ENCODE data around the gene SLC16A12.
"Not testable (repeated sequence)": the region's sequence is repeated elsewhere in the genome, so short reads cannot be mapped to it uniquely, and the experiment has no call there.

The SLC16A12 gene

DNA sequence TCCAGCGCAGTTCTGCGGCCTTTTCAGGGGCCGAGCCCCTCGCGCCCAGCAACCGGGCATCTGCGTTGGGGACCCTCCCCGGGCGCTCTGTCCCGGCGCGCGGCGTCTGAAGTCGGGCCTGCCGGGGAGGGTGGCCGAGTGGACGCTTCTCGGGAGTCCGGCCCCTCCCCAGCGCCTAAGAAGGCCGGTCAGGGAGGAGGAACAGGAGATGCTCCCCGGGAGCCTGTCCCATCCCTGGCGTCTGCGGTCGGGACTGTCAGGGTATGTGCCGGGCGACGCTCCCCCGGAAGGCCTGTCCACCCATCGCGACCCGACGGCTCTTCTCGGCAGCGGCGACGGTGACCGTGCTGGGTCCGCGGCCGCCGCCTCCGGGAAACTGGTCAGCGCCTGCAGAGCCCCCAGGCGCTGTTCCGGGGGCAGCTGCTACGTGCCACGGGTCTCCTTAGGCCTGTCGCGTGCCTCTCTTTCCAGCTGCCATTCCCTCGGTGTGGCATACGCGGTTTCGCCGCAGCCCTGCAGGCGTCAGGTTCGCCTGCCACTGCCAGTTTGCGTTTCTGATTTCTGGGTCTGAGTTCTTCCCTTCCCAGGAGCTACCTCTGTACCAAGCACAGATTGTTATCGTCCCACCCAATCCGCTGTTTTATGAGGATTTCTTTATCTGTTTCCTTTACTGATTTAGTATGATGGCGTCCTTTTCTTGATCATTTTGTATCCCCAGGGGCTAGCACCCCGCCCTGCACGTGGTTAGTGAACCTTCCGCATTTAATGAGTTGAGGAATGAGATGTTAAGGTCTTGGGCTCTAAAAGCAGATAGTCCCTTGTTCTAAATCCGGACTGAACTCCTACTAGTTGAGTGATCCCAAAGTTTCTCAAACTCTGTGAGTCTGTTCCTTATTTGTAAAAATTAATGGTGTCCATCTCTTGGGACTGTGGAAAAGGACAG is 120.2 kb downstream of the SLC16A12 start:
- peak; percentile 38 for DNase-seq (ENCODE audit: low spot score)

DNA sequence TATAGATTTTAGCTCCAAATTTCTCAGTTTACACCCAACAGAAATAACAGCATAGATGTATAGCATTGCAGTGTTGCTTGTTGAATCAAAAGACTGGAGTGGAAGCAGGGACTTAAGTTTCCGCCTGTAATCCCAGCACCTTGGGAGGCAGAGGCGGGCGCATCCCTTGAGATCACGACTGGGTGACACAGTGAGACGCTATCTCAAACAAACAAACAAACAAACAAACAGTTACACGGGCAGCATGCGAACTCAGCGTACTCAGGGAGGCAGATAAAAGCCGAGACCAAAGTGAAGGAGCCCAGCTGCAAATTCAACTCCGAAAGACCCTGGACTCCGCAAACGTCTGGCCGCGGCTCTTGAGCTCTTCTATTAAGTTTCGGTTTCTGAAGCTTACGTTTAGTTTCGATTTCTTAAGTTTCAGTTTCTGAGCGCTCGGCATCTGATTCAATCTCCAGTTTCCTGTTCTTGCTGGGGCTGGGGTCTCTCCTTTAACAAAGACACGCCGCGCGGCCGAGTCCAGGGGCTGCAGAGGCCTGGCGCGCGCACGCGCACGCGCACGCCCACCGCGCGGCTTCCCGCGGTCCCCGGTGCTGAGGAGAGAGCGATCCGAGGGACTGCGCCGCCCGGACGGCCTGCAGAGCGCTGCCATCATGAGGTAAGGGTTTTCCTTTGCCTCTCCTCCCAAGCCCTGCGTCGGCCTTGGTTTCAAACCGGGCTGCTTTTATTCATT is 121.1 kb downstream of the SLC16A12 start, which contains the start of gene IFIT5:
Gene IFIT5 (plus strand): TSS at position 423 of the 733 bp plus-strand sequence. CDS start 231 bp downstream, at position 654.
- peak; percentile 60 for DNase-seq (ENCODE audit: low spot score)

DNA sequence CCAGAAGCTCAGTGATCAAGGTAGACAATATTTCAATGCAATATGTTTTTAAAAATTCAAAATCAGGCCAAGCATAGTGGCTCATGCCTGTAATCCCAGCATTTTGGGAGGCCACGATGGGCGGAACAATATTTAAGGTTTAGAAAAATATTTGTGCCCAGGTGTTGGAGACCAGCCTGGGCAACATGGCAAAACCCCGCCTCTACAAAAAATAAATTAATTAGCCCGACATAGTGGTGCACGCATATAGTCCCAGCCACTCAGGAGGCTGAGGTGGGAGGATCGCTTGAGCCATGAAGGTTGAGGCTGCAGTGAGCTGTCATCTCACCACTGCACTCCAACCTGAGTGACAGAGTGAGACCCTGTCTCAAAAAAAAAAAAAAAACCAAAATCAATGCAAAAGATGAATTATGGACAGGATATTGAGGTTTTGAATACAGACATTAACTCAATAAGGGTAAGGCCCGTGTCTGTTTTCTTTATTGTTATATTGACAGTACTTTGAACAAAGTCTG is 121.9 kb downstream of the SLC16A12 start:
- no peak for DNase-seq (ENCODE audit: low spot score)

DNA sequence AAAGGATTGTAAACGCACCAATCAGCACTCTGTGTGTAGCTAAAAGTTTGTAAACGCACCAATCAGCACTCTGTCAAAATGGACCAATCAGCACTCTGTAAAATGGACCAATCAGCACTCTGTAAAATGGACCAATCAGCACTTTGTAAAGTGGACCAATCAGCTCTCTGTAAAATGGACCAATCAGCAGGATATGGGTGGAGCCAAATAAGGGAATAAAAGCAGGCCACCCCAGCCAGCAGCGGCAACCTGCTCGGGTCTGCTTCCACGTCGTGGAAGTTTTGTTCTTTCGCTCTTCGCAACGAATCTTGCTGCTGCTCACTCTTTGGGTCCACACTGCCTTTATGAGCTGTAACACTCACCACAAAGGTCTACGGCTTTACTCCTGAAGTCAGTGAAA is 123.1 kb downstream of the SLC16A12 start:
- not testable (repeated sequence) for DNase-seq (ENCODE audit: low spot score)

DNA sequence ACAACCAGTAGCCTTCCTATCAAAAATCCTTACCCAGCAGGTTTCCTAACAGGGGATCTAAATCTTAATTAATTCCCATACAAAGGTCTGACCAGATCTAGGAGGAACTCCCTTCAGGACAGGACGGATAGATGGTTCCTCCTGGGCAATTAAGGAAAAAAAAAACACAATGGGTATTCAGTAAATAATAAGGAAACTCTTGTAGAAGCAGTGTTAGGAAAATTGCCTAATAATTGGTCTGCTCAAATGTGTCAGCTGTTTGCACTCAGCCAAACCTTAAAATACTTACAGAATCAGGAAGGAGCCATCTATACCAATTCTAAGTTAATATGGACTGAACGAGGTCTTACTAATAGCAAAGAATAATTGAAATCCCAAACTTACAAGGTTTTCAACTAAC is 124.3 kb downstream of the SLC16A12 start:
- not testable (repeated sequence) for DNase-seq (ENCODE audit: low spot score)

DNA sequence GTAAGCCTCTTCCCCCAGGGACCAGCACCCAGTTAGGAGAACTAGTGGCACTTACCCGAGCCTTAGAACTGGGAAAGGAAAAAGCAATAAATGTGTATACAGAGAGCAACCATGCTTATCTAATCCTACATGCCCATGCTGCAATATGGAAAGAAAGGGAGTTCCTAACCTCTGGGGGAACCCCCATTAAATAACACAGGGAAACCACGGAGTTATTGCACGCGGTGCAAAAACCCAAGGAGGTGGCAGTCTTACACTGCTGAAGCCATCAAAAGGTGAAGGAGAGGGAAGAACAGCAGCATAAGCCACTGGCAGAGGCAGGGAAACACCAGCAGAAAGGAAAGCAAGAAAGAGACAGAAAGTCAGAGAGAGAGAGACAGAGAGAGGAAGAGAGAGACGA is 124.8 kb downstream of the SLC16A12 start:
- DNase-seq (ENCODE audit: low spot score) = not testable (repeated sequence)

DNA sequence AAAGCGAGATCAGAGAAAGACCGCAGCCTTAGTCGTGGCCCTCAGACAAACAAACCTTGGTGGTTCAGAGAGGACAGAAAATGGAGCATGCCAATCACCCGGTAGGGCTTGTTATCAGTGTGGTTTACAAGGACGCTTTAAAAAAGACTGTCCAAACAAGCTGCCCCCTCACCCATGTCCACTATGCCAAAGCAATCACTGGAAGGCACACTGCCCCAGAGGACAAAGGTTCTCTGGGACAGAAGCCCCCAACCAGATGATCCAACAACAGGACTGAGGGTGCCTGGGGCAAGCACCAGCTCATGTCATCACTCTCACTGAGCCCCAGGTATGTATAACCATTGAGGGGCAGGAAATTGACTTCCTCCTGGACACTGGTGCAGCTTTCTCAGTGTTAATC is 126.1 kb downstream of the SLC16A12 start:
- not testable (repeated sequence) for DNase-seq (ENCODE audit: low spot score)

DNA sequence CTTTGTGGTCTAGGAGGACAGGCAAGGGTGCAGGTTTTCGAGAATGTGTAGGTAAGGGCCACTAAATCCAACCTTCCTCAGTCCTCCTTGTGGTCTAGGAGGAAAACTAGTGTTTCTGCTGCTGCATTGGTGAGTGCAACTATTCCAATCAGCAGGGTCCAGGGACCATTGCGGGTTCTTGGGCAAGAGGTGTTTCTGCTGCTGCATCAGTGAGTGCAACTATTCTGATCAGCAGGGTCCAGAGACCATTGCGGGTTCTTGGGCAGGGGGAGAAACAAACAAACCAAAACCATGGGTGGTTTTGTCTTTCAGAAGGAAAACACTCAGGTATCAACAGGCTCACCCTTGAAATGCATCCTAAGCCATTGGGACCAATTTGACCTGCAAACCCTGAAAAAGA is 127.6 kb downstream of the SLC16A12 start:
- not testable (repeated sequence) for DNase-seq (ENCODE audit: low spot score)

DNA sequence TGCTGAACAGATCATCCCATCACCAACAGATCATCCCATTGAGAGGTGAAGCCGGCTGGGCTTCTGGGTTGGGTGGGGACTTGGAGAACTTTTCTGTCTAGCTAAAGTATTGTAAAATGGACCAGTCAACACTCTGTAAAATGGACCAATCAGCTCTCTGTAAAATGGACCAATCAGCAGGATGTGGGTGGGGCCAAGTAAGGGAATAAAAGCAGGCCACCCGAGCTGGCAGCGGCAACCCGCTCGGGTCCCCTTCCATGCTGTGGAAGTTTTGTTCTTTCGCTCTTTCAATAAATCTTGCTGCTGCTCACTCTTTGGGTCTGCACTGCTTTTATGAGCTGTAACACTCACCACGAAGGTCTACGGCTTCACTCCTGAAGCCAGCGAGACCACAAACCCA is 129.2 kb downstream of the SLC16A12 start:
- not testable (repeated sequence) for DNase-seq (ENCODE audit: low spot score)

DNA sequence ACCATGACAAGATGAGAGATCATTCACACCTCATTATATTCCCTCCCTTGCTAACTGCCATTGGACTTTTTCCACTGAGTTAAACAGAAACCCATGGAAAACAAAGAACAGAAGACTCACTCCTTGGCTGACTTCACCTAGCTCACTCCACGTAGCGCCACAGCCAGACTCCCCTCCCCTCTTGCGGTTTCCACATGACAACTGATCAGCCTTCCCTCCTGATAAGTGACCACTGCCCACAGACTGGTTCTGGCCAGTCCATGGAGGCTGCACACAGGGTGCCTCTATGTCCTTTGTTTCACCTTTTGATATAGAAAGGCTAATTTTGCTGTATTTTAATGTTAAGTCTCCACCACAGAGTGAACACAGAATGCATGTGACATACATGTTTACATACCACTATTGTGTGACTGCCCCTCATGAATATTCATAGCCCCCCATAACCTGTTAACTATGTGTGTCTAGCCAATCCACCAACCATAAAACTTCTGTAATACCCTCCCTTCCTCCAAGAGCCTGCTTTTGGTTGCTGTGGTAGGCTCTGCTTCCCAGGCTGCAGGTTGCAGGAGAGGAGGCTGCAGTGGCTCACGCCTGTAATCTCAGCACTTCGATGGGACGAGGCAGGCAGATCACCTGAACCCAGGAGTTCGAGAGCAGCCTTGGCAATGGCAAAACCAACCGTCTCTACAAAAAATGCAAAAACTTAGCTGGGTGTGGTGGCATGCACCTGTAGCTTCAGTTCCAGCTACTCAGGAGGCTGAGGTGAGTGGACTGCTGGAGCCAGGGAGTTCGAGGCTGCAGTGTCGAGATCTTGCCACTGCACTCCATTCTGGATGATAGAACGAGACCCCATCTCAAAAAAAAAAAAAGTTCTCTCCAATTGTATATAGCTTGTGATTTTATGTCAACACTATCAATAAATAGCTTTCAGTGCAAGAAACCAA is 131.0 kb downstream of the SLC16A12 start:
- DNase-seq (ENCODE audit: low spot score) = no peak

DNA sequence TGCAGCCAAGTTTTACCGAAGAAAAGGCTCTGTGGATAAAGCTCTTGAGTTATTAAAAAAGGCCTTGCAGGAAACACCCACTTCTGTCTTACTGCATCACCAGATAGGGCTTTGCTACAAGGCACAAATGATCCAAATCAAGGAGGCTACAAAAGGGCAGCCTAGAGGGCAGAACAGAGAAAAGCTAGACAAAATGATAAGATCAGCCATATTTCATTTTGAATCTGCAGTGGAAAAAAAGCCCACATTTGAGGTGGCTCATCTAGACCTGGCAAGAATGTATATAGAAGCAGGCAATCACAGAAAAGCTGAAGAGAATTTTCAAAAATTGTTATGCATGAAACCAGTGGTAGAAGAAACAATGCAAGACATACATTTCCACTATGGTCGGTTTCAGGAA is 132.4 kb downstream of the SLC16A12 start:
- no peak for DNase-seq (ENCODE audit: low spot score)

DNA sequence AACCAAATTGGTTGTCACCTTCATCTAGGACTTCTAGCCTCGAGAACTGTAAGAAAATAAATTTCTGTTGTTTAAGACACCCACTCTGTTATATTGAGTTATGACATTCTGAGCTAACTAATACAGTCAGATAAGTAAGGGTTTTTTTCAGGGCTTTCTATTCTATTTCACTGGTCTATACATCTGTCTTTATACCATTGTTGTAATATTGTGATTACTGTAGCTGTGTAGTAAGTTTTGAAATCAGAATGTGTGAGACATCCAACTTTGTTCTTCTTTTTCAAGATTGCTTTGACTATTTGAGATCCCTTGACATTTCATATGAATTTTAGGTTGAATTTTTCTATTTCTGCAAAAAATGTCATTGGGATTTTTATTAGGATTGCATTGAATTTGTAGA is 135.4 kb downstream of the SLC16A12 start:
- DNase-seq (ENCODE audit: low spot score) = no peak

DNA sequence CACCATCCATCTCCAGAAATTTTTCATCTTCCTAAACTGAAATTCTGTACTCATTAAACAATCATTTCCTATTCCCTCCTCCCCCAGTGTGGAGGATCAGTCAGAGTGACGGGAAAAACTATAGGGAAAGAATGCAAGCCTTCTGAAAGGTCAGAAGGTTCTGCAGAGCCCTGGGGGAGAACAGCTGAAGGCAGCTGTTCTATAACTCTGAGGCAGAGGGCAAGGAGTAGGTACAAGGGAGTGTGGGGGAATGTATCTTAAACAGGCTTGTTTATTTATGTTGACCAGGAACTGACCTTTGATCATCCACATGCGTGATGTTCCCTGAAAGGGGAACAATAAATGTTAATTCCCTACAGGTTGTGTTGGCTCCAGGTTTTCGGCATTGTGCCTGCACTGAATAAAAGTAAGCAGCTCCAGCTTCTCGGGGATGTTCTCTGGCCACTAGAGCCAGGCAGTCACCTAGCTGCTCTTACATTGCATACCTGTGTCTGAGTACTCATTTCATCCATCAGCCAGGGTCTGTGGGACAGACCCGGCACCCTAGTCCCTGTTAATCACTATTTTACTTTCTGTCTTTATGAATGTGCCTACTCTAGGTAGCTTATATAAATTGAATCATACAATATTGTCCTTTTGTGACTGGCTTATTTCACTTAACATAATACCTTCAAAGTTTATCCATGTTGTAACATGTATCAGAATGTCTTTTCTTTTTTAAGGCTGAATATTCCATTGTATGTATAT is 137.2 kb downstream of the SLC16A12 start:
- no peak for DNase-seq (ENCODE audit: low spot score)

DNA sequence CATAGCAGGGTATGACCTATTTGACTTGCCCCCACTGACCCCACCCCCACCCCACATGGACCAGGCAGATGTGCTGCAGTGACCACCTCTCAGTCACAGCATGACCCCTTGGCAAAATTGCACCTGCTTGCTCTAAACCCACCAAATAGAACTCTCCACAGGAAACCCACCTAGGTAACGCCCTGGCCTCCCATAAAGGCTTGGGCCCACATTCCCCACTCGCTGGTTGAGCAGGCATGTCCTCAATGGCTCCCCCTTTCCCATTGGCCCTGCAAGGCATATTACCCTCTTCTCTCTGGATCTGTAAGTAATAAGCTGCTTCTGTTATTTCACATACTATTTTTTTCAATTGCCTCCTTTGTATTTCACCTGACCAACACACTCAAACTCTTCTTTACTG is 140.3 kb downstream of the SLC16A12 start:
- no peak for DNase-seq (ENCODE audit: low spot score)

DNA sequence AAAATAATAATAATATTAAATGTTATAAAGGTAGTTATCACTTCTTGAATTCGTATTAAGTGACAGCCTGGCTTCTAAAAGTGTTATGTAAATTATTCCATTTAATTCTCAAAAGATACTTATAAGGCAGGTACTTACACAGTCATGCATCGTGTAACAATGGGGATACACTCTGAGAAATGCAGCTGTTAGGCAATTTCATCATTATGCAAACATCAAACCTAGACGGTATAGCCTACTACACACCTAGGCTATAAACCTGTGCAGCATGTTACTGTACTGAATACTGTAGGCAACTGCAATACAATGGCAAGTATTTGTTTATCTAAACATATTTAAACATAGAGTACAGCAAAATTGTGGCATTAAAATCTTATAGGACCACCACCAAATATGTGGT is 141.5 kb downstream of the SLC16A12 start:
- no peak for DNase-seq (ENCODE audit: low spot score)

DNA sequence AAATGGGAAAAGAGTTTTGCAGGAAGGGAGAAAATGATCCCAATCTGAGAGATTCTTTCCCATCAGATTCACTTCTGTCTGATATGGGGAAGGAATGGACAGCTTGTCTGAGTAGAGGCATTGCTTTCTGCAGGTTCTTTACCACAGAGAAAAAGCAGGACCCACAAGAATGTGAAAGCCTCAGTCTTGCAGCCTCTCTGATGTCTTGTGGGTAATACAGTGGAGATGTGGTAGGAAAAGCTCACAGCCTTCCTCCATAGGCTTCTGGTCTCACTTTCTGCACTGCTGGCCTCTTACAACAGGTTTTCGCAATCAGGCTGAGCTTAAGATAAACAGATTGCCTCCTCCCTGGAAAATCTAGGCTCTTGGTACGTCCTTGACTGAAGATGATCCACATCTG is 142.4 kb downstream of the SLC16A12 start:
- DNase-seq (ENCODE audit: low spot score) = no peak

DNA sequence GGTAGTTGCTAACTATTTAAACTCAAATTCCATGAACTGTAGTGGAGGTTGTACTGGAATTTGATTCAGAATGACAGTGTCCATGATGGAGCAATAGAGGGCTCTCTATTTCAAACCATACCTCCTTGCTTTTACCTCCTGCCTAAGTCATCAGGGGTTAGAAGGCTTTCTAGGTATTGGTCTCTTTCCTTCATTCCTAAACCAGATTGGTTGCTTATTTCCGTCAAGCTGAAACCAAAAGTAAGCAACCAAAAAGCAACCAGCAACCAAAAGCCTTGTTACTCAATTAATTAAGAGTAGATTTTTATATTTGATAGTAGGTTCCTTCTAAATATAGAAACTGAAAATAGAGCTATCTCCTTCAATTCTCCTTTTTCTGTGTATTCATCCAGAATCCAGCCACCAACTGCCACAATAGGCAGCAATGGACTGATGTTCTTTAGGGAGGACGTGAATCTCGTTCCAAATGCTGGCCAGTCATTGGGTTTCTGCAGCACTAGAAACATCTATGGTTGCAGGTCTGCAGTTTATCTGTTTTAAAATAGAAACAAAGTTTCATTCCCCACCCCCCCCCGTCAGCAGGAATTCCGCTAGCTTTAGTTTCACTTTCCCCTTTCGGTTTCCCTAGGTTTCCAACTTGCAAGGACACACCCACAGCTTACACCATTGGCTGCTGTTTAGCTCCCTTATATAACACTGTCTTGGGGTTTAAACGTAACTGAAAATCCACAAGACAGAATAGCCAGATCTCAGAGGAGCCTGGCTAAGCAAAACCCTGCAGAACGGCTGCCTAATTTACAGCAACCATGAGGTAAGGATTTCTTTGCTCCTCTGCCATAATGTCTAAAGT is 143.3 kb downstream of the SLC16A12 start, which contains the start of gene IFIT1:
Gene IFIT1 (plus strand): TSS at position 717 of the 850 bp plus-strand sequence. CDS start 90 bp downstream, at position 807.
- DNase-seq (ENCODE audit: low spot score) = peak; percentile 56

DNA sequence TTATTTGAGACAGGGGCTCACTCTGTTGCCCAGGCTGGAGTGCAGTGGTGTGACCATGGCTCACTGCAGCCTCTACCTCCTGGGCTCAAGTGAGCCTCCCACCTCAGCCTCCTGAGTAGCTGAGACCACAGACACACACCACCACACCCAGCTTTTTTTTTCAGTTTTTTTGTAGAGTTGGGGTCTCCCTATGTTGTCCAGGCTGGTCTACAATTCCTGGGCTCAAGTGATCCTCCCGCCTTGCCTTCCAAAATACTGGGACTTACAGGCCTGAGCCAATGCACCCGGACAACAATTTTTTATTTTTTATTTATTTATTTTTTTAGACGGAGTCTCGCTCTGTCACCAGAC is 144.2 kb downstream of the SLC16A12 start:
- not testable (repeated sequence) for DNase-seq (ENCODE audit: low spot score)

DNA sequence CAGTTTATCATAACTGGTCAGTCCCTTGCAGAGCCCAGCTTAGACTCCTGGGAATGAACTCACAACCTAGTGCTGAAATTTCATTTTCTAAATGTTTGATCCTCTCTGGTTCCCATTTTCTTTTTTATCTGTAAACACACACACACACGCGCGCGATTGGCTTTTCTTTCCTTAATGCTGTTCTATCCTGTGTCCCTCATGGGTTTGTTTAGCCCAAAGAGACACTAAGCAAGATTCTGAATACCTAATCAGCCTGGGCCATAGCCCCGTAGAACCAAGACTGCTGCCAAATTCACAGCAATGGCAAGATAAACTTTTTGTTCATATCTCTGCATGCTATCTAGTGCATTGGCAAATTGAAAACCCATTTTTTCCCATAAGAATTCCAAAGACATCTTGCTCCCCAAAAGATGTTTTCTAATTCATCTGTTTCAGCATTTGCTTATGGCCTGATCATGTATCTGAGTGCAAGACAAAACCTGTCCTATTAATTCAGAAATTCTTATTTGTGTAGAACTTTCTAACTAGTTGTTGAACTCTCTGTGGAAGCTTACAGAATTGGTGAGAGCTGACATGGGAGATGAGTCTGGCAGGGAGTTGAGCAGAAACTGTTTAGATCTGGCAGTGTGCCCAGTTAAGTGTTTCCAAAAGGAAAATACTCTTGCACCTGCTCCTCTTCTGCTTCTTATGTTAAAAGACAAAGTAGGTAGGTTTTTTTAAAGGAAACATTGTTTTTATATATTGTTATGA is 144.7 kb downstream of the SLC16A12 start:
- no peak for DNase-seq (ENCODE audit: low spot score)
